Kidney epithelial cell (primary cell): ENCODE results near the gene LONRF2. TPM values are rescaled to one million over a fixed set of nuclear protein-coding genes. Genes with fewer than 3 reads are reported as not detected.

Experiments used
- DNase-seq: peaks from one replicate; pipeline ENCODE4 v3.0.0-alpha.2; 2010; ENCODE audit warnings: low read depth
- H3K27me3 ChIP-seq: 2 replicates; pipeline ENCODE4 v1.6.0; 2011; ENCODE audit warnings: low read length; ENCODE audit not compliant: control insufficient read depth, insufficient read depth
- H3K36me3 ChIP-seq: 2 replicates; pipeline ENCODE4 v1.5.1; 2011; ENCODE audit warnings: low read length; ENCODE audit not compliant: control insufficient read depth, insufficient read depth
- H3K4me3 ChIP-seq: 2 replicates; pipeline ENCODE4 v1.5.1; 2011; ENCODE audit warnings: low read depth, mild to moderate bottlenecking, control low read depth, low read length
- total RNA-seq: library from RNA; depleted of rRNA; stranded (reverse); fragments of >200 nt; gene quantifications from 2 replicates; pipeline ENCODE4 v1.2.3, GENCODE V29; 2015
- TF ChIP-seq, protein P1 (sequence below): IDR thresholded peaks from 2 replicates; pipeline ENCODE4 v1.5.1; 2011; ENCODE audit warnings: mild to moderate bottlenecking, moderate library complexity, low read length, control low read depth, inconsistent platforms; ENCODE audit not compliant: insufficient read depth, poor library complexity, severe bottlenecking

The LONRF2 gene
- total RNA-seq, 1 donor from 2014 or later = 3.3 TPM

GRCh38 chr2:100235098-100235497, 87.2 kb downstream of the LONRF2 start:
- Histone ChIP-seq H3K4me3 (no peak overlapping the region), H3K27me3 (no peaks in the 10 kb centered on the region), H3K36me3 (no peaks in the 10 kb centered on the region)
- TF ChIP-seq, protein P1, sequence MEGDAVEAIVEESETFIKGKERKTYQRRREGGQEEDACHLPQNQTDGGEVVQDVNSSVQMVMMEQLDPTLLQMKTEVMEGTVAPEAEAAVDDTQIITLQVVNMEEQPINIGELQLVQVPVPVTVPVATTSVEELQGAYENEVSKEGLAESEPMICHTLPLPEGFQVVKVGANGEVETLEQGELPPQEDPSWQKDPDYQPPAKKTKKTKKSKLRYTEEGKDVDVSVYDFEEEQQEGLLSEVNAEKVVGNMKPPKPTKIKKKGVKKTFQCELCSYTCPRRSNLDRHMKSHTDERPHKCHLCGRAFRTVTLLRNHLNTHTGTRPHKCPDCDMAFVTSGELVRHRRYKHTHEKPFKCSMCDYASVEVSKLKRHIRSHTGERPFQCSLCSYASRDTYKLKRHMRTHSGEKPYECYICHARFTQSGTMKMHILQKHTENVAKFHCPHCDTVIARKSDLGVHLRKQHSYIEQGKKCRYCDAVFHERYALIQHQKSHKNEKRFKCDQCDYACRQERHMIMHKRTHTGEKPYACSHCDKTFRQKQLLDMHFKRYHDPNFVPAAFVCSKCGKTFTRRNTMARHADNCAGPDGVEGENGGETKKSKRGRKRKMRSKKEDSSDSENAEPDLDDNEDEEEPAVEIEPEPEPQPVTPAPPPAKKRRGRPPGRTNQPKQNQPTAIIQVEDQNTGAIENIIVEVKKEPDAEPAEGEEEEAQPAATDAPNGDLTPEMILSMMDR = no peak
- DNase-seq = no peak

DNA sequence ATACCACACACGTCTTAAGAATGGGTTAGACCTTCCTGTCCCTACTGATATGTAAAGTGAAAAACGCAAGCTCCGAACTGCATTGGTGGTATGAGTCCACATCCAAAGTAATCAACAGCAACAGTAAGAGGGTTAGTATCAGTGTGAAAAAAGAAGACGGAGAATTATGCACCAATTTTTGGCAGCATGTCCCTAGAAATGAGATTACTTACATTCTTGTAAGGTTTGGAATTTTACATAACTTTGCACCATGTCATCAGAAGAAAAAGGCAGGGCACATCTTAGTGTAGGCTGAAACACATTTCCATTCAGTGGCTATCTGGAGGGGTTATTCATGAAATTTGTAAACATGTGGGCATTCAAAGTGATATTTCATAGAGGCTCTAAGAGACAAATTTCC, 88.2 kb downstream of the LONRF2 start:
- Histone ChIP-seq H3K27me3 (no peaks in the 10 kb centered on the region), H3K4me3 (no peak overlapping the region), H3K36me3 (no peaks in the 10 kb centered on the region)
- TF ChIP-seq, protein P1 = no peak
- DNase-seq = no peak

DNA sequence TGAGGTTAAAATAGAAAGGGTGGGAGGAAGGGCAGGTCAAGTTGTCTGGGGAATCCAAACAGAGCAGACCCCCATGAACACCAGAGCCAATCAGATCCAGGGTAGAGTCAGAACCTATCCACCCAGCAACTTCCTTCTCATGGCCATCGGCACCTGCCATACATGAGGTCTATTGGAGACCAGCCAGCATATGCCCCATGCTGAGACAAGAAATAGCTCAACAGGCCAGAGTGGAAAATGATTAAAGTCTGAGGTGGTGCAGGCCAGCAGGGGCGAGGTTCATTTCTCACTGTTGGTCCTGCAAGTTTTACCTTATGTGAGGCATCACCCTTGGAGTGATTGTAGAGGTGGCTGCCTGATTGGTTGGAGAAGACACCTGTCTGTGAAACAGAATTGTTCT, 89.2 kb downstream of the LONRF2 start:
- Histone ChIP-seq H3K27me3 (no peaks in the 10 kb centered on the region), H3K4me3 (no peak overlapping the region)

GRCh38 chr2:100230754-100231153, 91.5 kb downstream of the LONRF2 start:
- no peaks in the 10 kb centered on the region for H3K27me3 ChIP-seq
- H3K4me3 ChIP-seq = no peak overlapping the region
- TF ChIP-seq, protein P1 = no peak
- no peaks in the 10 kb centered on the region for H3K36me3 ChIP-seq
- no peak for DNase-seq

More for the DNA sequence above, 89.2 kb downstream of the LONRF2 start:
- no peak for DNase-seq
- TF ChIP-seq, protein P1 = no peak
- H3K36me3 ChIP-seq = no peaks in the 10 kb centered on the region

GRCh38 chr2:100228967-100229366, 93.3 kb downstream of the LONRF2 start:
- DNase-seq = no peak
- TF ChIP-seq, protein P1 = no peak
- H3K4me3 ChIP-seq = no peak overlapping the region
- H3K27me3 ChIP-seq = no peaks in the 10 kb centered on the region
- H3K36me3 ChIP-seq = no peaks in the 10 kb centered on the region

DNA sequence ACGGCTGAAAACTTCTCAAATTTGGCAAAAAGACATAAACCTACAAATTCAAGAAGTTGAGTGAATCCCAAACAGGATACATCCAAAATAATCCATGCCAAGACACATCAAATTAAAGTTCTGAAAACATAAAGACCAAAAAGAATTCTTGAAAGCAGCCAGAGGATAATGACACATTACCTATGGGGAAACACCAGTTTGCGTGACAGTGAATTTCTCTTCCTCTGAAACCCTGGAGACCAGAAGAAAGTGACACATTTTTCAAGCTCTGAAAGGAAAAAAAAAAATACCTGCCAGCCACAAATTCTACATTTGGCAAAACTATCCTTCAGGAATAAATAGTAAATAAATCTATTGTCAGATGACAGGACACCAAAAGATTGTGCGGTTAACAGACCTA, 93.9 kb downstream of the LONRF2 start:
- DNase-seq = no peak
- Histone ChIP-seq H3K27me3 (peaks cover 2% of the 10 kb centered on the region), H3K36me3 (no peaks in the 10 kb centered on the region), H3K4me3 (no peak overlapping the region)
- TF ChIP-seq, protein P1 = no peak
